Ramos (cell line): ENCODE measurements around the gene OR4K2.
"Not testable (repeated sequence)": the region's sequence is repeated elsewhere in the genome, so short reads cannot be mapped to it uniquely, and the experiment has no call there.

Experiments used
- in situ Hi-C: fragments of 300-500 bp; cut with MboI; formaldehyde crosslinking; loops from one replicate; pipeline ENCODE4 v1.14.3; 2022; ENCODE audit warnings: low sequenced_read_pairs; ENCODE audit not compliant: unreplicated experiment

The OR4K2 gene, protein sequence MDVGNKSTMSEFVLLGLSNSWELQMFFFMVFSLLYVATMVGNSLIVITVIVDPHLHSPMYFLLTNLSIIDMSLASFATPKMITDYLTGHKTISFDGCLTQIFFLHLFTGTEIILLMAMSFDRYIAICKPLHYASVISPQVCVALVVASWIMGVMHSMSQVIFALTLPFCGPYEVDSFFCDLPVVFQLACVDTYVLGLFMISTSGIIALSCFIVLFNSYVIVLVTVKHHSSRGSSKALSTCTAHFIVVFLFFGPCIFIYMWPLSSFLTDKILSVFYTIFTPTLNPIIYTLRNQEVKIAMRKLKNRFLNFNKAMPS

DNA sequence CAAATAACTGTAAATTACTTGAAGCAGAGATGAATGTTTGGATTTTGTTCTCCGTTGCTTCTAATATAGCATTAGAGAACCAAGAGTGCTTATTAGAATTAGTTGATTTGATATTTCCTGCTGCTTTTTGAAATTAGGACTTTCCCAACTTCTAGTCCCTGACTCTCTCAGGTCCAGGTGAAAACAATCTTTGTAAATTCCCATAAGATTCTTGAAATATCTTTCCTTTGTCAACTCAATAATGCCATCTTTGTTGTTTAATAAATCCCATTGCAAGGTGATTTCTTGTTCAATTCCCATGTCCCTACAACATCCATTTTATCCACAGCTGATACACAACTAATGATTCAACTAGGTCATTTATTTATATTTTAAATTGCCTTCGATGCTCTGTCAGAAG lies at the start of gene OR4K2:
Gene OR4K2 (plus strand): TSS at position 301 of the 400 bp plus-strand sequence. CDS start 1,126 bp downstream, outside the sequence.
- in situ Hi-C loops: no loop called here

GRCh38 chr14:19827626-19828244 lies 47.2 kb upstream of the OR4K2 start:
- in situ Hi-C loops: not testable (repeated sequence)

- in situ Hi-C loops: no loop called here
Measured at GRCh38 chr14:19828314-19828713, 46.6 kb upstream of the OR4K2 start.

GRCh38 chr14:19834203-19834848 lies 40.6 kb upstream of the OR4K2 start:
- in situ Hi-C loops: not testable (repeated sequence)

- in situ Hi-C loops: no loop called here
Measured at GRCh38 chr14:19838433-19838832, 36.5 kb upstream of the OR4K2 start.

DNA sequence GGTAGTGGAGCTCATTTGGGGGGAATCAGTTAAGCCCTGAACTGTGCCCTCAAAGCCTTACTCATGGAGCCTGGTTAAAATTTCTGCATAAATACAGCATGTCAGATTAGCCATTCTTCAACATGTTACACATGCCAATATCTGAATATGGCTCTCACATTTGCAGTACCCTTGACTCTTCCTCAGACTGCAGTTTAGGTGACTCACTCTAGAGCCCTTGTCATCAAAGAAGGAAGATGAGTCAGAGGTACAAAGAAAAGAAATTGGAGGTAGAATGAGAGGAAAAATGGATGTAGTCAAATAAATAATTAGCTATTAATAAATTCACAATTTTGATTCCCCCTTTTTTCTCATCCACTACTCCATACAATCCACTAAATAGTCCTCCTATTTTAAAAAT lies 23.6 kb upstream of the OR4K2 start:
- in situ Hi-C loops: no loop called here

- in situ Hi-C loops: not testable (repeated sequence)
Measured at GRCh38 chr14:19866061-19866669, 8.8 kb upstream of the OR4K2 start.

DNA sequence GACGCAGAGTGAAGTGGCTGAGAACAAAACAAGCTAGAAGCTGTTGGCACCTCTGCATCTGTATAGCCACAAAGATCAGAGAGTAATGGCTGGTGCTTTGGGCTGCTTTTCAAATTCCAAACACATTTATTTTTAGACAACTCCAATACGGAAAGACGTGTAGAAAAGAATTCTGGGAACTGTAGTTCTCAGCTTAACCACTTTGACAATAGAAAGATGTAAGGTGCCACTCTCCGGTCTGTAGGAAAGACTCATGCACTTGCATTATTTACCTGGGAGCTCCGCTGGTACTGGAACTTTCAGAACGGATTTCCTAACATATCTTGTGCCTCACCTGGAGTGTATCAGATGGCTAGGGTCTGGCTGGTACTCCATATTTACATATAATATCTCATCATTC lies 1.8 kb upstream of the OR4K2 start:
- in situ Hi-C loops: no loop called here

DNA sequence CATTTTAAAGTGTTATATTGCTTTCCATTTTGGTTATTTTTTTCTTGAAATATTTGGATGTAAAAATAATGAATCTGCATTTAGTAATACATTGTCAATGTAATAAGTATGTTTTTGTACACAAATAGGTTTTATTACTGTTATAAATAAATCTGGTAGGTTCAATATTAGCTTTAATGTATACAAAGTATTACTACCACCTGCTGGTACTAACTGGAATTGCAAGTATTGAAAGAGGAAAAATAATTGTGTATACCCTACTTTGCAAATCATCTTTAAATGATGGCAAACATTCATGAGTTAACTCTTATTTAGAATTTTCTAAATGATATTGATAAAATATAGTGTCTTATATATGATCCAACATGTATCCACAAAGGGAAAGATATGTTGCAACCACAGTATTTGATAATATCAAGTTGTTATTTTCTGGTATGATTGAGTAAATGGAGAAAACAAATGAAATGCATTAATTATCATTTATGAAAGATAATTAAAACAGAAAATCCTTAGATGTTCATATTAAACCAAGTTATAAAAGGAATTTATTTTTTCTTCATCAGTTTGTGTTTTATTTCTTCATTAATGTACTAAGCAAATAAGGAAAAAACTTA lies 3.2 kb downstream of the OR4K2 start:
- in situ Hi-C loops: no loop called here

- in situ Hi-C loops: no loop called here
Measured at GRCh38 chr14:19895282-19895681, 20.3 kb downstream of the OR4K2 start.

- in situ Hi-C loops: no loop called here
Measured at GRCh38 chr14:19900999-19901398, 26.1 kb downstream of the OR4K2 start.

DNA sequence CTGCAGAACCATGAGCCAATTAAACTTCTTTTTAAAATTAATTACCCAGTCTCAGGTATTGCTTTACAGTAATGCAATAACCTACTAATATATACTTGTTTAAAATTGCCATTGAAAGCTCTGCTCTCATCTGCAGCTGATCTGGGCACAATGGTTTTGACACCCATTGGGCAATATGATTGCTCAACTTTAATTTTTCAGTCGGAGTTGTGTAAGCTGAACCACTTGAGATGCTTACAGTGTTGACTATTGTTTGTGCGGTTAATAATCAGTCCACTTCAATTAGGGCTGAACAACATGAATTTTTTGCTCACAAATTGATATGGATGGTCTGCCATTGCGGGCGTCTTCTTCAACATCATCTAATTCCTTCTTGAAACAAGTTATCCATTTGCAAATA lies 27.5 kb downstream of the OR4K2 start:
- in situ Hi-C loops: no loop called here

DNA sequence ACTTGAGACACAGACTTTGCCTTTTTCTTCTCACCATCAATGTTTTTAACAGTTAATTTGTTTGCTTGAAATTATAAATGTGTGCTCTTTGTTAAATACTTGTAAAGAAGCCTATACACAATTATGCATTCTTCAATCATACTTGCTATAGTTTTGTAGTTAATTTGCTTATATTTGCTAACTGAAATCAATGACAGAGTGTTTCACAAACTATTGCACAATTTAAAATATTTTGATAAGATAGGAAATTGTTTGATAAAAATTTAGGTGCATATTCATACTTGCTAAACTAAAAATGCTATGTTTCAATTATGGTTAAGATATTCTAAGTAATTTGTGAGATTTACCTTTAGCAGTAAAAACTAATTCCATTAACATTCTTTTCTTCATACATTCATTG lies 31.7 kb downstream of the OR4K2 start:
- in situ Hi-C loops: no loop called here

GRCh38 chr14:19911114-19911513 lies 36.2 kb downstream of the OR4K2 start:
- in situ Hi-C loops: no loop called here

- in situ Hi-C loops: no loop called here
Measured at GRCh38 chr14:19917243-19917642, 42.3 kb downstream of the OR4K2 start.

GRCh38 chr14:19917955-19918518 lies 43.1 kb downstream of the OR4K2 start:
- in situ Hi-C loops: no loop called here

GRCh38 chr14:19918553-19919264 lies 43.8 kb downstream of the OR4K2 start:
- in situ Hi-C loops: no loop called here

DNA sequence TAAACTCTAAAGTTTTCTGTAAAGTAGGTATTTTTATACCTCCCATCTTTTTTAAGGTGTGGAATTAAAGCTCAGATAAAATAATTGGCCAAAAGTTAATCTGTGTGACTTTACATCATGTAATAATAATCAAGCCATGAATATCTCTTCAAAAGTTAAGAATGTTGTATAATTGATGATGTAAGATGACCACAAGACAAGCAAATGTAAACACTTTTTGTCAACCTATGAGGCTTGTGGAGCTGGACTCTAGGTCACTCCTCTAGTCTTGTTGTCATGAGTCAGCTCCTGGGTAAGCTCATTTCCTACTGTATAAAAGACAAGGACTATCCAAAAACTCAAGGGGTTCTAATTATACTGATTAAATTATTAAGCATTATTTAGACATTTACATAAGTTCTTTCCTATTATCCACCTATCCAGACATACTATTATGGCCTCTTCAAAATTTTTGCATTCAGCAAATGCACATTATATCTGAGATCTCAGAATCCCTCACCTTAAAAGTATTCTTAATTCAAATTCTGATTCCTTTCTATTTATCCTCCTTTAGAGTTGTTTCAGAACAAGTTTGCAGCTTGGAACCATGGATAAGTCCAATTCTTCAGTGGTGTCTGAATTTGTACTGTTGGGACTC lies 45.2 kb downstream of the OR4K2 start, which contains the start of gene OR4K5:
Gene OR4K5 (plus strand): TSS at position 587 of the 637 bp plus-strand sequence. CDS start 0 bp downstream, at position 587.
- in situ Hi-C loops: no loop called here

DNA sequence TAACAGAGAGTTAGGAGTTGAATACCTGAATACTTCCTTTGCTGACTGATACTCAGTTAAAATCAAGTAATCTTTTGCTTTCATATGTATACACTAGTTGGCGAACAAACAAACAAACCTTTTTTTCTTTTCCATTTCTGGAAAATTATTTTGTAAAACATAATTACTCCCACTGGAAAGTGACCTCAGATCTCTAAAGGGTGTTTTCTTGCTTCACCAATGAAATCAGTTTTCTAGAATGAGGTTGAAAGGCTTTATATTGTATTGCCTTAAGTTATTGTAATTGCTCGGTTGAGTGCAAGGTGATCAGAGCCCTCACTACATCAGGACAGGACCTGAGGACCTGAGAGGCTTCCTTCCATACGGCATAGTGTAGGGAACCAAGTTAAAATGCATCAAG lies 55.7 kb downstream of the OR4K2 start, which contains the start of gene OR4K1:
Gene OR4K1 (plus strand): TSS at position 301 of the 400 bp plus-strand sequence. CDS start 4,750 bp downstream, outside the sequence.
- in situ Hi-C loops: no loop called here
